NK-92 treated with Interleukin-12 subunit alpha and Interleukin-12 subunit beta, amount 100 ng/mL, for 24 hours (cell line): ENCODE data around the gene SZT2.
A peak's percentile ranks its signal among the peaks of the same experiment; 100 is the strongest.
"Not testable (repeated sequence)": the region's sequence is repeated elsewhere in the genome, so short reads cannot be mapped to it uniquely, and the experiment has no call there.

Experiments used
- DNase-seq: peaks from one replicate; lab custom pipeline; 2025; lab: John Stamatoyannopoulos, UW

The SZT2 gene

GRCh38 chr1:43363283-43363934, 26.3 kb upstream of the SZT2 start:
- no peak for DNase-seq

- no peak for DNase-seq
These were observed 25.7 kb upstream of the SZT2 start for GRCh38 chr1:43363935-43364525.

- no peak for DNase-seq
These were observed 24.0 kb upstream of the SZT2 start for GRCh38 chr1:43365678-43366077.

DNA sequence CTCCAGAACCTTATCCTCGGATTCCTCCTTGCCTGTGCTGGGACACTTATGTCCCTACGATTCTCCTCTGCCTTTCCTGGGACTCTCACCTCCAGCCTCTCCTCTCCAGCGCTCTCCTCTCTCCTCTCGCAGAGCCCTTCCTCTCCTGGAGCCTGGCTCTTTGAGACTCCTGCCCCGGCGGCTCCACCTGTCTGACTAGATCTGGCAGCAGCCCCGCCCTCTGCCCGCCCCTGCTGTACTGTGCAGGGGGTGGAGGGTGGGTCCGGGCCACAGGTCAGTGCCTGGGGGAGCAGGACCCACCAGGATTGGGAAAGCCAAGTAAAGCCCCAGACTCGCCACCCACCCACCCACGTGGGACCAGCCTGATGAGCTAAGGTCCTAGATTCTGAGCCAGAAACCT, 23.5 kb upstream of the SZT2 start:
- no peak for DNase-seq

- DNase-seq: no peak
These were observed 23.1 kb upstream of the SZT2 start for GRCh38 chr1:43366601-43367025.

DNA sequence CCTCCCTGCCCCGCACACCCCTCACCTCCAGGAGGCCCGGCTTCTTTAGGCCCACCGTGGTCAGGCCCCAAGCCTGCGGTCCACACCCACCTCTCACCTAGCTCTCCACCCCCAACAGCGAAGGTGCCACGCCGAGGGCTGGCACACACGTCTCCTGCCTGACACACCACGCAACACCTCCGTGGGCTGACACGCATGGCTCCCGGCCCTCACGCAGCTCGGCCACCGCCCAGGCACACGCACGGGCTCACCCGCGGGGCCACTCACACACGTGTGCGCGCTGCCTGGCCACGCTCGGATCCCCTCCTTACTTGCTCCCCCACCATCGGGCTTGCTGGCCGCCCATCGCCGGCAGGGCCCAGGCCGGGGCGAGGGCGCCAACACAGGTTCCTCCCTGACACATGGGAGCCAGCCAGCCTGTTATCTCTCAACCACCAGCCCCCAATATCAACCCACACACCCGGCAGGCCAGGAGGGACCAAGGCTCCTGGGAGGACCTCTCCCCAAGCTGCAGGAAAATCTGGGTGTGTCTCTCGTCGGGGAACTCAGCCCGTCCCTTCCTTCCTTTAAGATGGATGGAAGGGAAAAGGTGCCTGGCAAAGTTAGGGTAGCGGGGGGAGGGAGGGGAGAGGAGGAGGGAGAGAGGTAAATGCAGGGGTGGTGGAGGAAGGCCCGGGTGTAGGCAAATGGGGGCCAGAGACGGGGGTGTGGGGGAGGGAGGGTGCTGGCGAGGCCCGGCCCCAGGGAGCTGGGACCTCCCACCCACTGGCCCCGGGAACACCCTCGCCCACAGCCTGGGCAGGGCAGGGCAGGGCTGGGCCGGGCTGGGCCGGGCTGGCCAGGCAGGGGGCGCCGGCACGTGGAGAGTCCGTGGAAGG, 22.4 kb upstream of the SZT2 start:
- peak; percentile 80 for DNase-seq

GRCh38 chr1:43367904-43368645, 21.6 kb upstream of the SZT2 start, which contains the start of gene ELOVL1:
Gene ELOVL1 (minus strand): TSS chr1:43368011. CDS start chr1:43365609, 2,402 bp downstream.
- DNase-seq: peak; percentile 82

DNA sequence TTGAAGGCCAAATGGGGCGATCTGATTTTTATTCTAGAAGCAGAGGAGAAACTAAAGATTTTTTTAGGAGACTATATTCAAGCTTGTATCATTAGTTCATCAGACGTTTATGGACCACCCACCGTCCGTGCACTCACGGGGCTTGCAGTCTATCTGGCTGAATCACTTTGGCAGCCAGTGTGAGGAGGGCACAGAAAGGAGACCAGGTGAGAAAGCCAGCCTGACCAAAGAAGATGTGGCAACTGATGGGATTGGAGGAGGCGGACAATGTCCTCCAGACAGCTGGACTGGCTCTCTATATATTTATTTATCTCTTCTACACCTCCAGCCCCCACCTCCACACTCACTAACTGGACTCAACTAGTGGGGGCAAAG, 21.1 kb upstream of the SZT2 start:
- peak; percentile 11 for DNase-seq

- not testable (repeated sequence) for DNase-seq
These were observed 19.9 kb upstream of the SZT2 start for GRCh38 chr1:43369779-43370178.

DNA sequence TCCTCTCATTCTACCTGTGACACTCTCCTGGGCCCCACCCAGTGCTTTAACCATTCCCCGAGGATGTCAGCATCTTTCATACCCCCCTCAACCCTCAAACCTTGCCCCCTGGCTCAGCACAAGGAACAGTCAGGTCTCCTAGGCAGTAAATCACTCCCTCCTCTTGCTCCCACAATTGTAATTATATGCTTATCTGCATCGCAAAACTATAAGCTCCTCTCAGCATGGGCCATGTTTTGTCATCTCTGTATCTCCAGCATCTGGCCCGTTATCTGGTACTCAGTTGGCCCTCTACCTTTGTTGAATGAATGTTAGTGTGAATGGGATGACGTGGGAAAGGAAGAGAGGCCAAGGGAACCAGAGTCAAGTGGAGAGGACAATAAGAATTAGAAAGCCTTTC, 19.1 kb upstream of the SZT2 start:
- DNase-seq: no peak

GRCh38 chr1:43372172-43372571, 17.5 kb upstream of the SZT2 start:
- no peak for DNase-seq

GRCh38 chr1:43373066-43373940, 16.4 kb upstream of the SZT2 start:
- no peak for DNase-seq

DNA sequence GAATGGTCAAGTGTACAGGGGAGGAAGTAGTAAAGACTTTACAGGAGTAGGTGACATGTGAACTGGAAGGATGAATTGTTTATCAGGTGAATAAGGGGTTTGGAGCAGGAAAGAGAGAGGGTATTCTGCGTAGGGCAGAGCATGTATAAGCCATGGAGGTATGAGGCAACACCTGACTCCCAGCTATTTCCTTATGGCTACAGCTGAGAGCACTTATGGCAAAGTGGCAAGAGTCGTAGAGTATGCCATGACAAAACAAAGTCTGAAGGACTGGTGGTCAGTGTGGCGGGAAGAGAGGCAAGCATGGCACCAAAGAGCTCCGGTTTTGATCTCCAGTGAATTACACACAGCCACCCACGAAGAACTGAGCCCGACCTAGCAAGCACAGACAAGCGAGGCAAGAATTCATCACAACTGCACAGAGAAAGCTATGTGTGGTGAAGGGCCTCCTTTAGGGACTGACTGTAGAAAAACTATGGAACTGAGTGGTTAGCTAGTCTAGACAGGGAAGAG, 12.9 kb upstream of the SZT2 start:
- no peak for DNase-seq

DNA sequence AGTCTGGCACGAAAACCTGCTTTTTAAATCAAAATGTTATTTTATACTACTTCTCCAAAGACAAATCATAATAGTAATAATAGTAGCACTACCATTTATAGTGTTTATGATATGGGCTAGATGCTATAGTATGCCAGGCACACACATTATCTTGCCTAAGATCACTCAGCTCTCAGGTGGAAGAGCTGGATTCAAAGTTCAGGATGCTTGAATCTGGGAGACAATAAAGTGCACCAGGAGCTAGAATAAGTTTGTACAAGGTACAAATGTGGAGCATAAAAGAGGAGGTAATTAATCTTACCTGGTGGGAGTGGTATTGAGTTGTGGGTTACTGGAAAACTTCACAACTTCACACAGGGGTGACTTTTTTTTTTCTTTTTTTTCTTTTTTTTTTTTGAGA, 11.9 kb upstream of the SZT2 start:
- DNase-seq: no peak

DNA sequence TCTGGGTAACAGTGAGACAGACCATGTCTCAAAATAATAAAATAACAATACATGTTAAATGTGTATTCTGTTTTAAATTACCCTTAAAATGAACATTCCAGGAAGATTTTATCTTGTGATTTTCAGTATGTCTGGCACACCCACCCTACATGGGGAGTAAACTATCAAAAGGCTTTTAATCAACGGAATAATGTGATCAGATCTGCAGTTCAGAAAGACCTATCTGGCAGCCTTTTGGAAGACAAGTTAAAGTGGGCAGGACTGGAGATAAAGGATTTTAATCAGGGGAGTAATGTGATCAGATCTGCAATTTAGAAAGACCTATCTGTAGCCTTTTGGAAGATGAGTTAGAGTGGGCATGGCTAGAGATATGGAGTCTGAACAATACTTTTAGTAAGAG, 10.2 kb upstream of the SZT2 start:
- no peak for DNase-seq

GRCh38 chr1:43381612-43382011, 8.1 kb upstream of the SZT2 start:
- no peak for DNase-seq

DNA sequence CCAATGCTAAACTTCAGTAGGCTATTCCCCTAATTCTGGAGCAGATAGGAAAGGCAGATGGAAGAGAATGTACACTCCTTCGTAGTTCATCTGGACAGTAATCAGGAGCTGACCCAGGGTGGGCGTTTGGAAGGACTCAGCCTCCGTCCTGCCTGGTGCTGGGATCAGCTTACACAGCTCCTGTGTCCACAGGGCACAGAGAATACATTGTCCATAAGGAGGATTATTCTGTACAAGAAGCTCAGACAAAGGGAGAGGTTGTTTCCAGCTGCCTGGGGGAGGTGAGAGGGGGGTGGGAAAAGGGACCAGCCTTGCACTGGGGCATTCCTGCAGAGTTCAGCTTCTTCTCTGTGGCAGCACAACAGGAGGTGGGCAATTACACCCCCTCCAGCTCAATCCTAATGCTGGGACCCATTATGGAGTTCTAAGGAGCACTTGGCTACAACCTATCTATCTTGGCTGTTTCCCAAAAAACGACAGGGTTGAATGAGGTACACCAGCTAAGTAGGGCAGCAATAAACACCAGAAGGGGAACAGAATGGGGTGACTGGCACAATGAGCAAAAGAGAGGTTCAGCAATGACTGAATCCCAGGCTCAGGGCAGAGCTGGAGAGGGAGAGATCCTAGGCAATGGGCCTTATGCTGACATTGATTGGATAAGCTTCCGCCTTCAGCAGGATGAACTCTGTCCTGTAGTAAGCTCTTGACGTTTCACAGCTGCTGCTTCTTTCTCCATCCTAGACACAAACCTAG, 7.5 kb upstream of the SZT2 start:
- no peak for DNase-seq

DNA sequence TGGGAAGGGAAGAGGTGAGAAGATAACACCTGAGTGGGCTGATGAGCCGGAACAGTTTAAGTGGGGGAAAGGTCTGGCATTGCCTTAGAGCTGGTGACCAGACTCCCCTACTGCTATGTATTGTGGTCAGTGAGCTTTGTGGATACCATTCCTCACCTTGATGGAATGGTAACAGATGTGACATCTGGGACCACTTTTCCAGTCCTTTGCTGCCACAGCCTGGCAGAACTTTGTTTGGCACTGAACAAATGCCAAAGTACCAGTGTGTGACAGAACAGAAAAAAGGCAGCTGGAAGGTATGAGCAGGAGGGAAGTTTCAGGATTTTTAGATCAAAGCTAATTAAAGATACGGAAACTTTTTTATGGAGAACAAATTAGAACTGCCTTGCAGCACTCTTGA, 6.2 kb upstream of the SZT2 start:
- DNase-seq: no peak

GRCh38 chr1:43386676-43387075, 3.0 kb upstream of the SZT2 start:
- DNase-seq: no peak

- DNase-seq: no peak
These were observed 1.6 kb upstream of the SZT2 start for GRCh38 chr1:43387976-43388599.
